ENCODE measurements around the gene PAPSS1.
"Not testable (repeated sequence)": the region's sequence is repeated elsewhere in the genome, so short reads cannot be mapped to it uniquely, and the experiment has no call there.

Gene PAPSS1

GRCh38 chr4:107725281-107725859, 5.3 kb upstream of the PAPSS1 start:
- Histone ChIP-seq H3K4me1 (ENCODE audit: control insufficient read depth in 1 of 2, insufficient read depth in 1 of 2, low read depth in 1 of 2, low read length in 1 of 2) (peaks cover 10 to 13% of the 10 kb centered on the region in 2 experiments), H3K27me3 (peaks cover 8% of the 10 kb centered on the region), H3K9me3 (no peaks in the 10 kb centered on the region), H3K27ac (no peak overlapping the region), H3K36me3 (no peaks in the 10 kb centered on the region), H3K4me3 (ENCODE audit: low read depth in 1 of 2, low read length in 1 of 2) (no peak overlapping the region)
- no peak for TF ChIP-seq CTCF (IDR thresholded peaks at IDR 0.05)

GRCh38 chr4:107723331-107723730, 3.3 kb upstream of the PAPSS1 start:
- not testable (repeated sequence) for H3K4me3 ChIP-seq (ENCODE audit: low read depth in 1 of 2, low read length in 1 of 2); H3K9me3 ChIP-seq; H3K27ac ChIP-seq; H3K27me3 ChIP-seq; H3K36me3 ChIP-seq
- peaks cover 23 to 27% of the 10 kb centered on the region in 2 experiments for H3K4me1 ChIP-seq (ENCODE audit: control insufficient read depth in 1 of 2, insufficient read depth in 1 of 2, low read depth in 1 of 2, low read length in 1 of 2)

- peaks cover 8% of the 10 kb centered on the region for H3K27me3 ChIP-seq
- peaks cover 28 to 29% of the 10 kb centered on the region in 2 experiments for H3K4me1 ChIP-seq (ENCODE audit: control insufficient read depth in 1 of 2, insufficient read depth in 1 of 2, low read depth in 1 of 2, low read length in 1 of 2)
- peak overlapping the region; percentile 85 to 99 for H3K4me3 ChIP-seq (ENCODE audit: low read depth in 1 of 2, low read length in 1 of 2)
- TF ChIP-seq CTCF (IDR thresholded peaks at IDR 0.05), result no peak
- no peaks in the 10 kb centered on the region for H3K9me3 ChIP-seq
- H3K36me3 ChIP-seq, result no peaks in the 10 kb centered on the region
- H3K27ac ChIP-seq, result no peak overlapping the region
These were observed 1.5 kb upstream of the PAPSS1 start for GRCh38 chr4:107721436-107722100.

- H3K27me3 ChIP-seq, result peaks cover 8% of the 10 kb centered on the region
- peak overlapping the region; percentile 87 for H3K27ac ChIP-seq
- peak overlapping the region; percentile 85 to 99 for H3K4me3 ChIP-seq (ENCODE audit: low read depth in 1 of 2, low read length in 1 of 2)
- H3K9me3 ChIP-seq, result no peaks in the 10 kb centered on the region
- no peak for TF ChIP-seq CTCF (IDR thresholded peaks at IDR 0.05)
- H3K4me1 ChIP-seq (ENCODE audit: control insufficient read depth in 1 of 2, insufficient read depth in 1 of 2, low read depth in 1 of 2, low read length in 1 of 2), result peaks cover 28 to 29% of the 10 kb centered on the region in 2 experiments
- H3K36me3 ChIP-seq, result no peaks in the 10 kb centered on the region
These were observed 670 bp downstream of the PAPSS1 start for GRCh38 chr4:107719207-107719921.

GRCh38 chr4:107718351-107718965, 1.6 kb downstream of the PAPSS1 start:
- Histone ChIP-seq H3K27me3 (peaks cover 8% of the 10 kb centered on the region), H3K4me1 (ENCODE audit: control insufficient read depth in 1 of 2, insufficient read depth in 1 of 2, low read depth in 1 of 2, low read length in 1 of 2) (peaks cover 28 to 29% of the 10 kb centered on the region in 2 experiments), H3K4me3 (ENCODE audit: low read depth in 1 of 2, low read length in 1 of 2) (peak overlapping the region; percentile 85 to 99), H3K9me3 (no peaks in the 10 kb centered on the region), H3K27ac (peak overlapping the region; percentile 87), H3K36me3 (no peaks in the 10 kb centered on the region)
- no peak for TF ChIP-seq CTCF (IDR thresholded peaks at IDR 0.05)

Data from neutrophil (primary cell).